Small intestine (tissue), 7 donors: ENCODE results near the gene CTNNB1. TPM values are rescaled to one million over a fixed set of nuclear protein-coding genes. Genes with fewer than 3 reads are reported as not detected.

Experiments
- DNase-seq, 2 donors: peaks; one replicate each; pipeline versions ENCODE4 v3.0.0 to v3.0.0-alpha.2; 2013
- FAIRE-seq: peaks from 2 replicates; lab custom pipeline; 2012; peaks lifted over from hg19 to GRCh38; lab: Jason Lieb, UNC
- H3K27ac ChIP-seq, 3 donors: one replicate each; pipeline ENCODE4 v1.5.1; 2013; ENCODE audit warnings: low read length in 2 of 3, mild to moderate bottlenecking in 2 of 3, control low read depth in 1 of 3, inconsistent platforms in 1 of 3, low read depth in 1 of 3, moderate library complexity in 1 of 3
- H3K27me3 ChIP-seq, 3 donors: one replicate each; pipeline ENCODE4 v1.6.1; 2013; ENCODE audit warnings: low read length in 3 of 3, inconsistent platforms in 1 of 3; ENCODE audit not compliant: control insufficient read depth in 3 of 3, insufficient read depth in 3 of 3
- H3K36me3 ChIP-seq, 3 donors: one replicate each; pipeline ENCODE4 v1.6.1; 2013; ENCODE audit warnings: low read length in 3 of 3, inconsistent platforms in 1 of 3, low read depth in 1 of 3, mild to moderate bottlenecking in 1 of 3, moderate library complexity in 1 of 3; ENCODE audit not compliant: control insufficient read depth in 3 of 3, insufficient read depth in 2 of 3
- H3K4me1 ChIP-seq, 3 donors: one replicate each; pipeline ENCODE4 v1.6.1; 2013; ENCODE audit warnings: low read length in 2 of 3, inconsistent platforms in 1 of 3, low read depth in 1 of 3, mild to moderate bottlenecking in 1 of 3, moderate library complexity in 1 of 3; ENCODE audit not compliant: control insufficient read depth in 3 of 3, insufficient read depth in 2 of 3
- H3K4me3 ChIP-seq, 3 donors: one replicate each; pipeline ENCODE4 v1.5.1; 2013; ENCODE audit warnings: low read length in 3 of 3, control low read depth in 1 of 3, inconsistent platforms in 1 of 3, low read depth in 1 of 3, mild to moderate bottlenecking in 1 of 3, moderate library complexity in 1 of 3
- H3K9me3 ChIP-seq, 2 donors: one replicate each; pipeline ENCODE4 v1.6.1; 2013; ENCODE audit warnings: low read depth in 1 of 2, low read length in 1 of 2; ENCODE audit not compliant: control insufficient read depth in 2 of 2, insufficient read depth in 1 of 2
- WGBS, 3 donors: extraction: QIAGEN DNeasy Blood & Tissue Kit; methylation state at CpG; one replicate each; pipeline ENCODE4 v1.1.7; 2013; 5-methylcytosine and 5-hydroxymethylcytosine counted together
- polyA plus RNA-seq, 4 donors: library from polyadenylated mRNA; stranded (reverse) in 3 of 4; unstranded in 1 of 4; fragments of 200-250 nt in 3 of 4; fragments of 120-200 nt in 1 of 4; gene quantifications; one replicate each; pipeline versions ENCODE4 v1.2.1 to v1.2.3, GENCODE V29; 2013
- donor health status: healthy with polysubstance abuse.
- donor health status: control.
- donor health status: control.
- donor health status: Bipolar disorder and iron deficiency.
- donor health status: healthy.

The CTNNB1 gene
- polyA plus RNA-seq, 4 donors = 226 to 439 (median 392) TPM

DNA sequence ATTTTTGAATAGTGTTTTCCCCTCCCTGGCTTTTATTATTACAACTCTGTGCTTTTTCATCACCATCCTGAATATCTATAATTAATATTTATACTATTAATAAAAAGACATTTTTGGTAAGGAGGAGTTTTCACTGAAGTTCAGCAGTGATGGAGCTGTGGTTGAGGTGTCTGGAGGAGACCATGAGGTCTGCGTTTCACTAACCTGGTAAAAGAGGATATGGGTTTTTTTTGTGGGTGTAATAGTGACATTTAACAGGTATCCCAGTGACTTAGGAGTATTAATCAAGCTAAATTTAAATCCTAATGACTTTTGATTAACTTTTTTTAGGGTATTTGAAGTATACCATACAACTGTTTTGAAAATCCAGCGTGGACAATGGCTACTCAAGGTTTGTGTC is 24.4 kb downstream of the CTNNB1 start:
- no peak overlapping the region for H3K27ac ChIP-seq
- no peak for FAIRE-seq
- DNase-seq = no peak
- no peaks in the 10 kb centered on the region for H3K27me3 ChIP-seq
- peaks cover 14 to 21% (median 18%) of the 10 kb centered on the region in 3 donors for H3K36me3 ChIP-seq
- H3K4me3 ChIP-seq = no peak overlapping the region
- H3K4me1 ChIP-seq = peaks cover 0 to 17% (median 4%) of the 10 kb centered on the region in 3 donors
- WGBS, 3 donors = 77 to 81% (median 78%) methylated on average over 2 of the region's 2 CpGs
- H3K9me3 ChIP-seq = no peaks in the 10 kb centered on the region

DNA sequence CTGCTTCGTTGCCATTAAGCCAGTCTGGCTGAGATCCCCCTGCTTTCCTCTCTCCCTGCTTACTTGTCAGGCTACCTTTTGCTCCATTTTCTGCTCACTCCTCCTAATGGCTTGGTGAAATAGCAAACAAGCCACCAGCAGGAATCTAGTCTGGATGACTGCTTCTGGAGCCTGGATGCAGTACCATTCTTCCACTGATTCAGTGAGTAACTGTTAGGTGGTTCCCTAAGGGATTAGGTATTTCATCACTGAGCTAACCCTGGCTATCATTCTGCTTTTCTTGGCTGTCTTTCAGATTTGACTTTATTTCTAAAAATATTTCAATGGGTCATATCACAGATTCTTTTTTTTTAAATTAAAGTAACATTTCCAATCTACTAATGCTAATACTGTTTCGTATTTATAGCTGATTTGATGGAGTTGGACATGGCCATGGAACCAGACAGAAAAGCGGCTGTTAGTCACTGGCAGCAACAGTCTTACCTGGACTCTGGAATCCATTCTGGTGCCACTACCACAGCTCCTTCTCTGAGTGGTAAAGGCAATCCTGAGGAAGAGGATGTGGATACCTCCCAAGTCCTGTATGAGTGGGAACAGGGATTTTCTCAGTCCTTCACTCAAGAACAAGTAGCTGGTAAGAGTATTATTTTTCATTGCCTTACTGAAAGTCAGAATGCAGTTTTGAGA is 25.0 kb downstream of the CTNNB1 start:
- Histone ChIP-seq H3K27ac (no peak overlapping the region), H3K27me3 (no peaks in the 10 kb centered on the region), H3K4me1 (peaks cover 0 to 17% (median 3%) of the 10 kb centered on the region in 3 donors), H3K4me3 (no peak overlapping the region), H3K9me3 (no peaks in the 10 kb centered on the region), H3K36me3 (peaks cover 14 to 21% (median 18%) of the 10 kb centered on the region in 3 donors)
- DNase-seq (no peak), FAIRE-seq (no peak)
- WGBS, 3 donors = 87 to 96% (median 91%) methylated on average over 3 of the region's 3 CpGs

DNA sequence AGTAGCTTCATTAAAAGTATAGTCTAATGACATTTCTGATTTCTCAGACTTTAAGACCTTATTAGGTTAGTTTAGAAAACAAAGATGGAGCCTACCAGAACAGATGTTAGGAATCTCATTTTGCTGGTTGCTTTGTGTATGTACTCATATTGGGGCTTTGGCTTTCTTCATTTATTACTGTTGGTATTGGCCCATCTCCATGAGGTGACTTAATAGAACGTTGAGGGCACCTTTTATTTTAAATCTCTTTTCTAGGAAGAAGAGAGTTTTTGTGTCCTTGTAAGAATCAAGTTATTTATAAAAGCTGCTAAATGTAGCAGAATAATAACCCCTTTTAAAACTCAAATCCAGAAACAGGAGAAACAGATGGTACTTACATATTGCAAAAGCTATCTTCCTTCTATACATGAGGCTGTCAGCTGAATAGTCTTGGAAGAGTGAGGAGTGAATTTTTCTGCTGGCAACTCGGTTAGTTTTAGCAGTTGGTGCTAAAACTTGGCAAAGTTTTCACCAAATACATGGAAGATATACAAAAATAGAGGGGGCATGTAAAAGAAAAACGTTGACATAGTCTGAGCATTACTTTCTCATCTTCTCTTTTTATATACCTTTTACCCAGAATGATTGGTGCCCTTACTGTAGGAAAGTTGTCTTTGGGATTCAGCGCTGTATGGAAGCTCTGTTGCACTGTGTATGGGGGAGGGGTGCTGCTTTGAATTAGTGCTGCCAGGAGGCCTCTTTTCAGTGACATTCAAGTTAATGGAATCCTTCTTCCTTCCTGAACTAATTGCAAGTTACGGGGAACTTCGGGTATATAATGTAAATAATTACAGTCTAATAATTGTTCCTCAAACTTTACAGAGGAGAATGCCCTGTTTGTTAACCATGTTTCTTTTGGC is 35.8 kb downstream of the CTNNB1 start:
- no peak overlapping the region for H3K27ac ChIP-seq
- no peak for DNase-seq
- FAIRE-seq = no peak
- H3K27me3 ChIP-seq = no peaks in the 10 kb centered on the region
- WGBS, 3 donors = 60 to 69% (median 66%) methylated on average over 6 of the region's 6 CpGs
- peaks cover 28 to 49% (median 34%) of the 10 kb centered on the region in 3 donors for H3K36me3 ChIP-seq
- no peak overlapping the region for H3K4me3 ChIP-seq
- no peaks in the 10 kb centered on the region for H3K9me3 ChIP-seq
- no peaks in the 10 kb centered on the region for H3K4me1 ChIP-seq

DNA sequence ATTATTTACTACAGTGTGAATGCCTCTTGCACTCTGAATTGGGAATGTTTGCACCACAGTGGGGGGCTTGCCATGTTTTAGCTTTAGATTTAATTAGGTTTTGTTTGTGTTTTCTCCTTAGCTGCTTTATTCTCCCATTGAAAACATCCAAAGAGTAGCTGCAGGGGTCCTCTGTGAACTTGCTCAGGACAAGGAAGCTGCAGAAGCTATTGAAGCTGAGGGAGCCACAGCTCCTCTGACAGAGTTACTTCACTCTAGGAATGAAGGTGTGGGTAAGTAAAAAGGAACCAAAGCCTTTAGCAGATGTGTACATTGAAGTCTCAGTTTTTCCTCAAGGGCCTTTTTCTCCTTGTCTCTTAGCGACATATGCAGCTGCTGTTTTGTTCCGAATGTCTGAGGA is 36.9 kb downstream of the CTNNB1 start:
- FAIRE-seq = no peak
- Histone ChIP-seq H3K9me3 (no peaks in the 10 kb centered on the region), H3K27ac (no peak overlapping the region), H3K4me1 (no peaks in the 10 kb centered on the region), H3K36me3 (peaks cover 30 to 46% (median 31%) of the 10 kb centered on the region in 3 donors), H3K4me3 (no peak overlapping the region), H3K27me3 (no peaks in the 10 kb centered on the region)
- no peak for DNase-seq
- WGBS, 3 donors = 92 to 97% (median 93%) methylated on average over 2 of the region's 2 CpGs

DNA sequence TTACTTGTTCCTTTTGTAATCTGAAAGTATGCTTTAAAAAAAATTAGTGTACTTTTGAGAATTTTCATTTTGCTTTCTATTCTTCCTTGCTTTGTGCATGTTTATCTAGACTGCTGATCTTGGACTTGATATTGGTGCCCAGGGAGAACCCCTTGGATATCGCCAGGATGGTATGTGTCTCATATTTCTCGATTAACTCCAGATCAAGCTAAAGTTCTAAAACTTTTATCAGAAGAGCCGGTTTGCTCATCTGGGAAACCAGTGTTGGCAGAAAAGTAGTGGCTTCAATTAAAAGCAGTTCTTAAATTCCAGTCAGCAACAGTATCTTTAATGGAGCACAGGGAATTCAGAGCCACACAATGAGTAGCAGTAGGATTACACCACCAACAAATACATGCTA is 38.6 kb downstream of the CTNNB1 start:
- H3K4me1 ChIP-seq = no peaks in the 10 kb centered on the region
- H3K9me3 ChIP-seq = no peaks in the 10 kb centered on the region
- WGBS, 3 donors = 87 to 93% (median 91%) methylated on average over 3 of the region's 3 CpGs
- FAIRE-seq = no peak
- no peak overlapping the region for H3K27ac ChIP-seq
- H3K4me3 ChIP-seq = no peak overlapping the region
- peaks cover 29 to 39% (median 34%) of the 10 kb centered on the region in 3 donors for H3K36me3 ChIP-seq
- DNase-seq = no peak
- no peaks in the 10 kb centered on the region for H3K27me3 ChIP-seq

DNA sequence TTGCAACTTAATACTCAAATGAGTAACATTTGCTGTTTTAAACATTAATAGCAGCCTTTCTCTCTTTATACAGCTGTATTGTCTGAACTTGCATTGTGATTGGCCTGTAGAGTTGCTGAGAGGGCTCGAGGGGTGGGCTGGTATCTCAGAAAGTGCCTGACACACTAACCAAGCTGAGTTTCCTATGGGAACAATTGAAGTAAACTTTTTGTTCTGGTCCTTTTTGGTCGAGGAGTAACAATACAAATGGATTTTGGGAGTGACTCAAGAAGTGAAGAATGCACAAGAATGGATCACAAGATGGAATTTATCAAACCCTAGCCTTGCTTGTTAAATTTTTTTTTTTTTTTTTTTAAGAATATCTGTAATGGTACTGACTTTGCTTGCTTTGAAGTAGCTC is 40.3 kb downstream of the CTNNB1 start:
- WGBS, 3 donors = 41 to 61% (median 56%) methylated on average over 2 of the region's 2 CpGs
- Histone ChIP-seq H3K9me3 (no peaks in the 10 kb centered on the region), H3K4me3 (no peak overlapping the region), H3K27ac (no peak overlapping the region), H3K27me3 (no peaks in the 10 kb centered on the region), H3K4me1 (no peaks in the 10 kb centered on the region), H3K36me3 (peaks cover 26 to 36% (median 27%) of the 10 kb centered on the region in 3 donors)
- DNase-seq = no peak
- no peak for FAIRE-seq

DNA sequence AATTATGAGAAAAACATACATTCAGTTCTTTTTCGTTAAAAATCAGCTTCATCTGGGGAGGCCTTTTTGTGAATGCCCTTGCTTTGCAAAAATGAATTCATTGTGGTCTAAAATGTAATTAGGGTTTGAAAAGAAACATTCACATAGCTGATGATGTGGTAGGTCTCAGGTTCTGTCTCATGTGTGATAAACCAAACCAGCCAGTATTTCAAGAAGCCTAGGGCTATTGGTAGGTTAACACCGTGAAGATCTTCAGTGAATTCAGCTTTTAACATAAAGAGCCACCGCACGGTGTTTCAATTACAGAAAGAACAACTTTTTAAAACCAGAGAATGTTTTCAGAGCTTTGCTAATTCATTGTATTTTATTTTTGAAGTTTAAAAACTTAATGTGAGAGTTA is 41.9 kb downstream of the CTNNB1 start:
- WGBS, 3 donors = 89 to 96% (median 93%) methylated on average over 4 of the region's 4 CpGs

DNA sequence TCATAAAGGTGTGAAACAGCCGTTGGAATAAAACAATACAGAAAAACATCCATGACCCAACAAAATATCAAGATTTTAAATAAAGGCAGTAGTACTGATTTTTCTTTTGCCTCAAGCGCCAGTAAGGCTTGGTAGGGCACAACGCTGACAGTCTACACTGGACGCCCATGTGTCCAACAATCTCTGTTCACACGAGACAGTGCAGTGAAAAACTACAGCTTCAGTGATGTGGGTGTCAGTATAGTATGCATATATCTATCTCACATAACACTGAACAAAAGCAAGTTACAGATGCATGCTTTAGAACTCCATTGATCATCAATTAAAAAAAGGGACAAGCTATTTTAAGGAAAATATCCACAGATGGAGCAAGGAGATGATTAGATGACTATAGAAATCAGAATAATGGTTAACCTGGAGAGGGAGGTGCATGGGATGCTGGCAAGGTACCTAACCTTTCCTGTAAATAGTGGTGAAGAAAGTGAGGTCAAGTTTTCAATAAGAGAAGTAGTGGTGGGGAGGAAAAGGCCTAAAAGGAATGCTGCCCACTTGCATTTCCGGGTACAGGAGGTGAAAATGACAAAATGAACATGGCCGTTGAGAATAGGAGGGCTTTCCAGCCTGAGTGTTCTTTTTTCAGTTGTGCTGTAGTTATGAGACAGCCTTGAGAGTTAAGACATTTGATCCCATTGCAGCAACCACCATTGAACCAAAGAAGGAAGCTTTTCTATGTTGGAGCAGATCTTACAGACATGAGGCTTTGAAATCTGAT is 42.7 kb downstream of the CTNNB1 start:
- H3K9me3 ChIP-seq = no peaks in the 10 kb centered on the region
- peaks cover 19 to 33% (median 21%) of the 10 kb centered on the region in 3 donors for H3K36me3 ChIP-seq
- H3K4me3 ChIP-seq = no peak overlapping the region
- FAIRE-seq = no peak
- no peaks in the 10 kb centered on the region for H3K4me1 ChIP-seq
- no peak for DNase-seq
- H3K27ac ChIP-seq = no peak overlapping the region
- WGBS, 3 donors = 83 to 89% (median 87%) methylated on average over 7 of the region's 7 CpGs
- no peaks in the 10 kb centered on the region for H3K27me3 ChIP-seq

More for the DNA sequence above, 41.9 kb downstream of the CTNNB1 start:
- H3K4me3 ChIP-seq = no peak overlapping the region
- H3K4me1 ChIP-seq = no peaks in the 10 kb centered on the region
- FAIRE-seq (no peak), DNase-seq (no peak)
- no peak overlapping the region for H3K27ac ChIP-seq
- H3K9me3 ChIP-seq = no peaks in the 10 kb centered on the region
- H3K27me3 ChIP-seq = no peaks in the 10 kb centered on the region
- H3K36me3 ChIP-seq = peaks cover 23 to 33% (median 26%) of the 10 kb centered on the region in 3 donors
